H1 (cell line): ENCODE data around the gene UVRAG. TPM values are rescaled to one million over a fixed set of nuclear protein-coding genes. Genes with fewer than 3 reads are reported as not detected.

Experiments used
- CTCF ChIA-PET: fragments of 300-600 bp; sonication (Branson Sonifier 250); formaldehyde crosslinking; loops from one replicate; lab custom pipeline; 2021; ENCODE audit not compliant: partially characterized antibody; lab: Charles Lee
- POLR2A ChIA-PET: fragments of 300-600 bp; sonication (Branson Sonifier 250); formaldehyde crosslinking; loops from one replicate; lab custom pipeline; 2021; ENCODE audit warnings: inconsistent platforms; ENCODE audit not compliant: partially characterized antibody; lab: Charles Lee
- DNase-seq, 2 experiments: peaks; one replicate each; pipeline versions ENCODE4 v3.0.0 to v3.0.0-alpha.2; 2010 to 2022; ENCODE audit warnings: low spot score in 2 of 2, low read depth in 1 of 2, mixed read lengths in 1 of 2
- FAIRE-seq: peaks from 2 replicates; lab custom pipeline; 2011; peaks lifted over from hg19 to GRCh38; lab: Jason Lieb, UNC
- H2AFZ ChIP-seq: 2 replicates; pipeline ENCODE4 v1.8.1; 2012; ENCODE audit warnings: low read length, inconsistent platforms
- H2AK5ac ChIP-seq: 2 replicates; pipeline ENCODE4 v1.6.1; 2013; ENCODE audit warnings: low read depth, low read length
- H2BK120ac ChIP-seq: replicated peaks from 2 replicates; pipeline ENCODE3; 2013; ENCODE audit warnings: low read depth, low read length, inconsistent platforms
- H2BK12ac ChIP-seq: 2 replicates; pipeline ENCODE4 v1.6.1; 2013; ENCODE audit warnings: low read depth, low read length
- H2BK15ac ChIP-seq: 2 replicates; pipeline ENCODE4 v1.6.1; 2013; ENCODE audit warnings: low read length
- H2BK20ac ChIP-seq: 2 replicates; pipeline ENCODE4 v1.6.1; 2013; ENCODE audit warnings: low read length
- H2BK5ac ChIP-seq: 2 replicates; pipeline ENCODE4 v1.6.1; 2013; ENCODE audit warnings: low read depth, low read length
- H3K14ac ChIP-seq: 2 replicates; pipeline ENCODE4 v1.6.1; 2013; ENCODE audit warnings: inconsistent platforms; ENCODE audit not compliant: insufficient read length
- H3K18ac ChIP-seq: 2 replicates; pipeline ENCODE4 v1.6.1; 2013; ENCODE audit warnings: low read length; ENCODE audit errors: extremely low read depth
- H3K23ac ChIP-seq: 2 replicates; pipeline ENCODE4 v1.6.1; 2013; ENCODE audit warnings: inconsistent platforms; ENCODE audit not compliant: insufficient read length
- H3K23me2 ChIP-seq: 2 replicates; pipeline ENCODE4 v1.6.1; 2013; ENCODE audit warnings: low read depth, low read length
- H3K27ac ChIP-seq: 2 replicates; pipeline ENCODE4 v1.6.1; 2011; ENCODE audit warnings: low read depth, low read length, inconsistent platforms
- H3K27me3 ChIP-seq, 4 experiments: replicated peaks in 1 of 4; 1 replicate in 1 of 4; 2 replicates in 3 of 4; pipeline versions ENCODE4 v1.6.1 to v1.8.1; 2011 to 2013; ENCODE audit warnings: low read length in 3 of 4, mild to moderate bottlenecking in 3 of 4, inconsistent platforms in 2 of 4, mixed read lengths in 2 of 4, moderate library complexity in 1 of 4; ENCODE audit not compliant: control insufficient read depth in 3 of 4, insufficient read depth in 3 of 4; ENCODE audit errors: extremely low read depth in 1 of 4
- H3K36me3 ChIP-seq, 4 experiments: 2 replicates each; pipeline versions ENCODE4 v1.6.1 to v1.8.1; 2011 to 2013; ENCODE audit warnings: mild to moderate bottlenecking in 4 of 4, low read length in 3 of 4, moderate library complexity in 2 of 4, control low read depth in 1 of 4, inconsistent platforms in 1 of 4; ENCODE audit not compliant: insufficient read depth in 4 of 4, control insufficient read depth in 2 of 4
- H3K4ac ChIP-seq: replicated peaks from 2 replicates; pipeline ENCODE3; 2013; ENCODE audit warnings: low read length, low read depth, mixed read lengths, inconsistent platforms; ENCODE audit not compliant: insufficient read length
- H3K4me1 ChIP-seq, 4 experiments: replicated peaks in 1 of 4; 1 replicate in 1 of 4; 2 replicates in 3 of 4; pipeline versions ENCODE4 v1.6.1 to v1.8.1; 2011 to 2013; ENCODE audit warnings: low read length in 3 of 4, inconsistent platforms in 2 of 4, mixed read lengths in 1 of 4; ENCODE audit not compliant: insufficient read depth in 4 of 4, control insufficient read depth in 3 of 4
- H3K4me2 ChIP-seq, 2 experiments: 2 replicates each; pipeline versions ENCODE4 v1.6.1 to v1.8.1; 2011 to 2013; ENCODE audit warnings: low read depth in 2 of 2, low read length in 2 of 2, control low read depth in 1 of 2, inconsistent platforms in 1 of 2, mild to moderate bottlenecking in 1 of 2; ENCODE audit not compliant: insufficient read depth in 1 of 2
- H3K4me3 ChIP-seq, 4 experiments: fragments of 200-600, 300-600 bp in 1 of 4; sonication (generic), shearing (Covaris generic), sonication (Bioruptor Twin) in 1 of 4; 2 replicates each; pipeline versions ENCODE4 v1.5.1 to v1.8.1; 2011 to 2016; ENCODE audit warnings: low read length in 4 of 4, low read depth in 3 of 4, control low read depth in 2 of 4, inconsistent platforms in 2 of 4, mild to moderate bottlenecking in 2 of 4, mixed read lengths in 1 of 4, moderate library complexity in 1 of 4; ENCODE audit not compliant: insufficient read depth in 2 of 4; ENCODE audit errors: extremely low read depth in 1 of 4
- H3K56ac ChIP-seq: replicated peaks from 2 replicates; pipeline ENCODE3; 2013; ENCODE audit warnings: low read depth, mild to moderate bottlenecking, mixed read lengths, low read length, inconsistent platforms; ENCODE audit not compliant: insufficient read length
- H3K79me1 ChIP-seq: 2 replicates; pipeline ENCODE4 v1.6.1; 2013; ENCODE audit warnings: low read depth, low read length, control low read depth
- H3K79me2 ChIP-seq, 2 experiments: 2 replicates each; pipeline versions ENCODE4 v1.6.1 to v1.8.1; 2012 to 2013; ENCODE audit warnings: low read length in 2 of 2, mild to moderate bottlenecking in 2 of 2, inconsistent platforms in 1 of 2; ENCODE audit not compliant: insufficient read depth in 2 of 2, control insufficient read depth in 1 of 2
- H3K9ac ChIP-seq, 4 experiments: replicated peaks in 1 of 4; 1 replicate in 1 of 4; 2 replicates in 3 of 4; pipeline versions ENCODE4 v1.6.1 to v1.8.1; 2011 to 2013; ENCODE audit warnings: low read depth in 3 of 4, low read length in 3 of 4, control low read depth in 2 of 4, mild to moderate bottlenecking in 2 of 4, moderate library complexity in 2 of 4, inconsistent platforms in 1 of 4; ENCODE audit errors: extremely low read depth in 1 of 4
- H3K9me3 ChIP-seq, 2 experiments: 2 replicates each; pipeline versions ENCODE4 v1.6.1 to v1.8.1; 2012 to 2013; ENCODE audit warnings: mild to moderate bottlenecking in 2 of 2, moderate library complexity in 2 of 2, control low read depth in 1 of 2, inconsistent platforms in 1 of 2, low read depth in 1 of 2, low read length in 1 of 2, mixed read lengths in 1 of 2; ENCODE audit not compliant: insufficient read depth in 2 of 2
- H4K20me1 ChIP-seq, 2 experiments: replicated peaks in 1 of 2; 2 replicates each; pipeline versions ENCODE3 to v1.8.1; 2011 to 2013; ENCODE audit warnings: inconsistent platforms in 2 of 2, low read length in 2 of 2, mild to moderate bottlenecking in 1 of 2; ENCODE audit not compliant: insufficient read depth in 2 of 2, control insufficient read depth in 1 of 2
- H4K5ac ChIP-seq: 2 replicates; pipeline ENCODE4 v1.6.1; 2013; ENCODE audit warnings: low read length, low read depth, mixed read lengths, inconsistent platforms; ENCODE audit not compliant: insufficient read length
- H4K8ac ChIP-seq: 2 replicates; pipeline ENCODE4 v1.8.0; 2013; ENCODE audit warnings: mild to moderate bottlenecking, moderate library complexity, low read length, inconsistent platforms; ENCODE audit not compliant: insufficient read depth; ENCODE audit errors: extremely low read depth
- H4K91ac ChIP-seq: replicated peaks from 2 replicates; pipeline ENCODE3; 2013; ENCODE audit warnings: low read length, mixed read lengths, inconsistent platforms; ENCODE audit not compliant: insufficient read length
- BCL11A ChIP-seq, 2 experiments: IDR thresholded peaks; one replicate each; pipeline ENCODE4 v1.6.1; 2011; ENCODE audit warnings: low read depth in 2 of 2, low read length in 2 of 2, mild to moderate bottlenecking in 2 of 2
- CBX5 ChIP-seq: fragments of 300-800, 300-1000 bp; sonication (generic); IDR thresholded peaks from 2 replicates; pipeline ENCODE4 v1.7.1; 2016; ENCODE audit warnings: antibody characterized with exemption, low read length, low read depth
- CHD2 ChIP-seq: IDR thresholded peaks from 2 replicates; pipeline ENCODE4 v1.6.1; 2012; ENCODE audit warnings: low read length, improper control_type of control experiment
- CREB1 ChIP-seq: IDR thresholded peaks from 2 replicates; pipeline ENCODE4 v1.6.1; 2012; ENCODE audit warnings: inconsistent platforms
- JUND ChIP-seq: IDR thresholded peaks from 2 replicates; pipeline ENCODE4 v1.6.1; 2011; ENCODE audit warnings: mild to moderate bottlenecking, improper control_type of control experiment, low read length
- PHF8 ChIP-seq: fragments of 200-600 bp; sonication (generic); conservative IDR thresholded peaks from 2 replicates; pipeline ENCODE4 v1.7.1; 2012; ENCODE audit warnings: low read depth, mild to moderate bottlenecking, inconsistent platforms, low read length, moderate library complexity
- POLR2A ChIP-seq, 2 experiments: IDR thresholded peaks; 1 replicate in 1 of 2; 2 replicates in 1 of 2; pipeline ENCODE4 v1.6.1; 2011; ENCODE audit warnings: low read depth in 2 of 2, low read length in 2 of 2, mild to moderate bottlenecking in 2 of 2; ENCODE audit errors: control extremely low read depth in 1 of 2
- POLR2AphosphoS5 ChIP-seq: IDR thresholded peaks from 2 replicates; pipeline ENCODE4 v1.6.1; 2011; ENCODE audit warnings: low read depth, low read length
- POU5F1 ChIP-seq: IDR thresholded peaks from 2 replicates; pipeline ENCODE4 v1.6.1; 2011; ENCODE audit warnings: low read depth, mild to moderate bottlenecking, low read length, moderate library complexity
- RBBP5 ChIP-seq: IDR thresholded peaks from 2 replicates; pipeline ENCODE4 v1.7.1; 2012; ENCODE audit warnings: low read depth, mild to moderate bottlenecking, inconsistent platforms, low read length, moderate library complexity, borderline replicate concordance
- SAP30 ChIP-seq: fragments of 300-600 bp; sonication (generic); IDR thresholded peaks from 2 replicates; pipeline ENCODE4 v1.7.1; 2012; ENCODE audit warnings: low read length, moderate library complexity, mild to moderate bottlenecking, inconsistent platforms; ENCODE audit not compliant: insufficient read depth, insufficient replicate concordance
- SIRT6 ChIP-seq: IDR thresholded peaks from one replicate; pipeline ENCODE4 v1.7.1; 2012; ENCODE audit warnings: low read length, inconsistent platforms
- WGBS, 2 experiments: shearing (Covaris generic) in 1 of 2; methylation state at CpG; one replicate each; pipeline versions ENCODE4 v1.1.6 to v1.1.7; 2013 to 2015; ENCODE audit warnings: low lambda C conversion rate in 2 of 2, mixed read lengths in 2 of 2, inconsistent platforms in 1 of 2, low coverage in 1 of 2, missing lambda C conversion rate in 1 of 2; ENCODE audit not compliant: insufficient replicate concordance in 2 of 2, insufficient coverage in 1 of 2, insufficient read length in 1 of 2; ENCODE audit errors: extremely low coverage in 1 of 2, missing lambda C conversion rate in 1 of 2; 5-methylcytosine and 5-hydroxymethylcytosine counted together
- polyA plus RNA-seq, 7 experiments: library from polyadenylated mRNA; depleted of rRNA in 3 of 7; stranded (reverse) in 5 of 7; unstranded in 2 of 7; fragments of >200 nt in 5 of 7; fragments of 200-250 nt in 2 of 7; gene quantifications; 1 replicate in 5 of 7; 2 replicates in 1 of 7; 4 replicates in 1 of 7; pipeline versions ENCODE4 v1.2.1 to v1.2.3, GENCODE V29; 2011 to 2013; ENCODE audit warnings: missing spikeins in 2 of 7, mixed read lengths in 2 of 7
- total RNA-seq: library from RNA; stranded (reverse); fragmentation: NEBNext Ultra II Directional; extraction: Animal tissue kit (Norgen Biotek cat#: 25700); gene quantifications from 2 replicates; pipeline ENCODE4 v1.2.1, GENCODE V29; 2021

UVRAG gene
- total and polyA plus RNA-seq, 2 of the 8 experiments (the other 6 are each of a cell fraction or from before 2014, with no cell fraction given) = 5.5 to 14.7 TPM

GRCh38 chr11:76152086-76152681 is 337.2 kb downstream of the UVRAG start:
- Histone ChIP-seq H3K4ac (no peak overlapping the region), H2BK15ac (peak overlapping the region; percentile 89), H3K9ac (0 out of 7 replicates have a peak overlapping the region, but pooled peaks of 1 of the 4 experiments have one; percentile 38), H3K36me3 (no peaks in the 10 kb centered on the region), H3K4me1 (peaks cover 0 to 3% (median 2%) of the 10 kb centered on the region in 4 experiments; a peak in 2 of 7 replicates), H3K23me2 (no peaks in the 10 kb centered on the region), H4K5ac (no peak overlapping the region), H4K91ac (no peak overlapping the region), H3K23ac (no peak overlapping the region), H3K79me2 (no peaks in the 10 kb centered on the region), H3K56ac (no peak overlapping the region), H3K27ac (no peak overlapping the region), H3K9me3 (no peaks in the 10 kb centered on the region), H2AK5ac (no peak overlapping the region), H3K27me3 (peaks cover 0 to 14% (median 11%) of the 10 kb centered on the region in 4 experiments; a peak in 5 of 7 replicates), H2BK20ac (peak overlapping the region; percentile 97), H2AFZ (peak overlapping the region; percentile 99), H3K18ac (peak overlapping the region; percentile 88), H3K79me1 (no peaks in the 10 kb centered on the region), H2BK12ac (0 out of 2 replicates have a peak overlapping the region, but pooled peaks have one; percentile 56), H3K4me2 (peak overlapping the region; percentile 1 to 69; a peak in 3 of 4 replicates), H3K14ac (no peak overlapping the region), H4K8ac (peak overlapping the region; percentile 76; the same call in 1 of the 2 replicates), H2BK120ac (no peak overlapping the region), H2BK5ac (peak overlapping the region; percentile 60; the same call in 1 of the 2 replicates), H3K4me3 (peak overlapping the region; percentile 26 to 64 (median 36); a peak in 6 of 8 replicates), H4K20me1 (no peaks in the 10 kb centered on the region)
- peak; percentile 65 to 95 for DNase-seq
- FAIRE-seq = peak; percentile 45
- ChIA-PET POLR2A (interaction anchor here (0.9 to 1.2 kb wide), 4 partner anchors 15 to 255 kb away, joined by 3 to 4 read pairs (median 3); no protein-coding TSS in a partner anchor), CTCF (interaction anchor here (0.6 to 3.0 kb wide), 77 partner anchors 10 to 534 kb away, joined by 3 to 44 read pairs (median 4); partner anchors contain the start of gene MOGAT2)
- 24% methylated on average over 30 of the region's 30 CpGs; no CpG with 5 or more reads in 1 of the 2 experiments for WGBS, 2 experiments
- TF ChIP-seq CBX5 = no peak
- TF ChIP-seq CHD2 = no peak
- TF ChIP-seq JUND = 0 out of 2 replicates have a peak, but pooled peaks have one; percentile 23
- TF ChIP-seq PHF8 = 0 out of 2 replicates have a peak, but pooled peaks have one; percentile 37
- TF ChIP-seq RBBP5 = no peak
- TF ChIP-seq POLR2A (IDR thresholded peaks at IDR 0.05; ENCODE audit: control extremely low read depth in 1 of 2, low read depth in 2 of 2, low read length in 2 of 2) = no peak
- no peak for TF ChIP-seq SIRT6
- no peak for TF ChIP-seq POU5F1
- 0 out of 2 replicates have a peak, but pooled peaks have one; percentile 36 for TF ChIP-seq CREB1
- TF ChIP-seq BCL11A (IDR thresholded peaks at IDR 0.05; ENCODE audit: low read depth in 2 of 2, low read length in 2 of 2) = no peak
- no peak for TF ChIP-seq SAP30
- TF ChIP-seq POLR2AphosphoS5 = no peak
